Lung (tissue), 16 donors: Measurements from ENCODE around the gene HPRT1. TPM values are rescaled to one million over a fixed set of nuclear protein-coding genes. Genes with fewer than 3 reads are reported as not detected.
A peak's percentile ranks its signal among the peaks of the same experiment; 100 is the strongest.

Experiments
- ATAC-seq: fragments of 200-7000 bp; cut with Tn5 transposase; one replicate; pipeline ENCODE4 v1.9.1; 2020; ENCODE audit warnings: moderate number of reproducible peaks; ENCODE audit not compliant: insufficient read depth, low FRiP score
- DNase-seq, 3 donors: peaks; one replicate each; pipeline ENCODE4 v3.0.0-alpha.2; 2013 to 2017
- H3K27ac ChIP-seq, 2 donors: one replicate each; pipeline ENCODE4 v1.5.1; 2013; ENCODE audit warnings: mild to moderate bottlenecking in 2 of 2, moderate library complexity in 2 of 2, control low read depth in 1 of 2, inconsistent platforms in 1 of 2, low read depth in 1 of 2, low read length in 1 of 2
- H3K27me3 ChIP-seq, 3 donors: one replicate each; pipeline ENCODE4 v1.5.1; 2013; ENCODE audit warnings: low read length in 2 of 3; ENCODE audit not compliant: control insufficient read depth in 3 of 3, insufficient read depth in 3 of 3
- H3K36me3 ChIP-seq, 4 donors: one replicate each; pipeline ENCODE4 v1.5.1; 2013; ENCODE audit warnings: low read length in 4 of 4, mild to moderate bottlenecking in 1 of 4, moderate library complexity in 1 of 4; ENCODE audit not compliant: control insufficient read depth in 4 of 4, insufficient read depth in 4 of 4
- H3K4me1 ChIP-seq, 5 donors: one replicate each; pipeline ENCODE4 v1.5.1; 2013; ENCODE audit warnings: low read length in 5 of 5, mild to moderate bottlenecking in 2 of 5, moderate library complexity in 1 of 5; ENCODE audit not compliant: control insufficient read depth in 5 of 5, insufficient read depth in 5 of 5
- H3K4me3 ChIP-seq: one replicate; pipeline ENCODE4 v1.5.1; 2013; ENCODE audit warnings: mild to moderate bottlenecking, control low read depth, moderate library complexity
- H3K9ac ChIP-seq, 2 donors: one replicate each; pipeline ENCODE4 v1.5.1; 2013; ENCODE audit warnings: low read length in 2 of 2, control low read depth in 1 of 2; ENCODE audit not compliant: insufficient read depth in 1 of 2
- H3K9me3 ChIP-seq, 4 donors: one replicate each; pipeline ENCODE4 v1.5.1; 2013; ENCODE audit warnings: low read length in 3 of 4, mild to moderate bottlenecking in 1 of 4, moderate library complexity in 1 of 4; ENCODE audit not compliant: control insufficient read depth in 4 of 4, insufficient read depth in 3 of 4
- CTCF ChIP-seq: IDR thresholded peaks from 2 replicates; pipeline ENCODE4 v1.5.1; 2012; ENCODE audit warnings: mild to moderate bottlenecking; ENCODE audit errors: control extremely low read depth, extremely low read depth
- WGBS, 2 donors: extraction: QIAGEN DNeasy Blood & Tissue Kit; methylation state at CpG; one replicate each; pipeline ENCODE4 v1.1.7; 2013; 5-methylcytosine and 5-hydroxymethylcytosine counted together
- long read RNA-seq, 5 donors: transcript quantifications; one replicate each; lab custom pipeline, GENCODE V29; 2026
- polyA plus RNA-seq, 2 donors: library from polyadenylated mRNA; stranded (reverse); fragments of 200-250 nt; gene quantifications; one replicate each; pipeline ENCODE4 v1.2.1, GENCODE V29; 2013
- total RNA-seq, 2 donors: library from RNA; depleted of rRNA in 1 of 2; stranded (reverse); fragments of >200 nt in 1 of 2; gene quantifications; one replicate each; pipeline ENCODE4 v1.2.1, GENCODE V29; 2014 to 2021
- donor health status: control.
- donor health status: control.
- donor health status: Bipolar disorder and iron deficiency.
- donor health status: healthy.
- donor health status: DM: yes; HTN: yes; CAD: no.

HPRT1 gene
- total RNA-seq (10 to 100 TPM; 12.3 to 22.1 TPM), polyA plus RNA-seq (10 to 100 TPM; 33.5 to 40.5 TPM)
- long read RNA-seq, donor 1, partial matches to known transcripts = 0 of 13 reads
- long read RNA-seq, donor 1, other reads (novel, unspliced or antisense) = 12 of 13 reads
- long read RNA-seq, donor 2 = 0 reads
- long read RNA-seq, donor 3, partial matches to known transcripts = 0 of 6 reads
- long read RNA-seq, donor 3, other reads (novel, unspliced or antisense) = 5 of 6 reads
- long read RNA-seq, donor 4 = 0 reads
- long read RNA-seq, donor 5, partial matches to known transcripts = 0 of 10 reads
- long read RNA-seq, donor 5, other reads (novel, unspliced or antisense) = 9 of 10 reads

- Histone ChIP-seq H3K27ac (peak within 1 kb of the TSS; percentile 67 to 81), H3K36me3 (no peaks in the 10 kb centered on the region), H3K4me3 (peak within 1 kb of the TSS; percentile 34), H3K4me1 (no peaks in the 10 kb centered on the region), H3K9ac (peak within 1 kb of the TSS in 1 of 2 donors; percentile 32), H3K27me3 (peaks cover 0 to 2% (median 0%) of the 10 kb centered on the region in 3 donors), H3K9me3 (no peaks in the 10 kb centered on the region)
- ATAC-seq (peak; percentile 95), DNase-seq (peak; percentile 81 to 88 (median 86))
- TF ChIP-seq CTCF = no peak
- 2 to 30% methylated on average over 26 to 85 of the region's 85 CpGs for WGBS, 2 donors
Measured at GRCh38 chrX:134460005-134460861, at the start of gene HPRT1. TSS of gene HPRT1 (plus strand) at chrX:134460165. CDS start at chrX:134460312, 147 bp downstream.

- Histone ChIP-seq H3K36me3 (peaks cover 2 to 8% (median 7%) of the 10 kb centered on the region in 4 donors), H3K27me3 (peaks cover 0 to 15% (median 8%) of the 10 kb centered on the region in 3 donors), H3K4me3 (no peak overlapping the region), H3K27ac (no peak overlapping the region), H3K9ac (no peak overlapping the region), H3K9me3 (no peaks in the 10 kb centered on the region), H3K4me1 (no peaks in the 10 kb centered on the region)
- WGBS, 2 donors = 62 to 63% methylated on average over 5 of the region's 5 CpGs
- DNase-seq (no peak), ATAC-seq (no peak)
- TF ChIP-seq CTCF = no peak
Measured at GRCh38 chrX:134416087-134416486, 43.9 kb upstream of the HPRT1 start.

GRCh38 chrX:134418317-134419113, 41.5 kb upstream of the HPRT1 start:
- H3K4me3 ChIP-seq = no peak overlapping the region
- H3K36me3 ChIP-seq = peaks cover 4 to 8% (median 7%) of the 10 kb centered on the region in 4 donors
- H3K27ac ChIP-seq = no peak overlapping the region
- ATAC-seq (no peak), DNase-seq (no peak)
- H3K9ac ChIP-seq = no peak overlapping the region
- 85 to 94% methylated on average over 8 of the region's 8 CpGs for WGBS, 2 donors
- H3K4me1 ChIP-seq = no peaks in the 10 kb centered on the region
- no peak for TF ChIP-seq CTCF
- no peaks in the 10 kb centered on the region for H3K9me3 ChIP-seq
- peaks cover 0 to 13% (median 4%) of the 10 kb centered on the region in 3 donors for H3K27me3 ChIP-seq
